GM18870 (cell line): Measurements from ENCODE around the gene B3GALT5.
"Not testable (repeated sequence)": the region's sequence is repeated elsewhere in the genome, so short reads cannot be mapped to it uniquely, and the experiment has no call there.

Experiments used
- ATAC-seq: cut with Tn5 transposase; IDR thresholded peaks from one replicate; pipeline ENCODE4 v1.9.1; 2021; ENCODE audit warnings: moderate library complexity; ENCODE audit not compliant: unreplicated experiment

The B3GALT5 gene

GRCh38 chr21:39688010-39688409, 75.3 kb downstream of the B3GALT5 start:
- ATAC-seq: no peak

DNA sequence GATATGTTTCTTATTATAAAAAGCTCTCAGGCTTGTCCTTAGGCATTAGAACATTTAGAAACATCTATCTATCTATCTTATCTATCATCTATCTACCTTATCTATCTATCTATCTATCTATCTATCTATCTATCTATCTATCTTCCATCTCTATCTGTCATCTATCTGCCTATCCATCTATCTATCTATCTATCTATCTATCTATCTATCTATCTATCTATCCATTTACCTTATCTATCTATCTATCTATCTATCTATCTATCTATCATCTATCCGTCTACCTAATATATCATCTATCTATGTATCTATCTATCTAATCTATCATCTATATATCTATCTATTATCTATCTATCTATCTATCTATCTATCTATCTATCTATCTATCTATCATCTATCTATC, 77.1 kb downstream of the B3GALT5 start:
- not testable (repeated sequence) for ATAC-seq

GRCh38 chr21:39690454-39690853, 77.7 kb downstream of the B3GALT5 start:
- no peak for ATAC-seq

DNA sequence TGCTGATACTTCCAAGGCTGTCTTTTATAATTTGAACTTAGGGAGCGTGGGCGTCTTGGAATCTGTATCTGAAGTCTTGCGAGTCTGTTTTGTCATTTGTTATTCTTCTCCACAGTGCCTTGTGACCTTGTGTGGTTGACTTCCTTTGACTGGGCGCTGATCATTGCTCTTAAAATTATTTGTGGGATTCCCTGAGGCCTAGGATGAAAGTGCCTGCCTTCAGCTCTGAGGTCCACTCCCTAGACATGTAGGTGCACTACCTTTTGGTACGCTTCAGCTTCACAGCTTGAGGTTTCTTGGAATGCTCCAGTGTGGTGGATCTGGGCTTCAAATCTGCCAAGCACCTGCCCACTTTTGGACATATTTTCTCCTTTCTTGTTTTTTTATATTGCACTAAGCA, 82.0 kb downstream of the B3GALT5 start:
- ATAC-seq: no peak

- no peak for ATAC-seq
Measured at GRCh38 chr21:39696196-39696595, 83.5 kb downstream of the B3GALT5 start.

DNA sequence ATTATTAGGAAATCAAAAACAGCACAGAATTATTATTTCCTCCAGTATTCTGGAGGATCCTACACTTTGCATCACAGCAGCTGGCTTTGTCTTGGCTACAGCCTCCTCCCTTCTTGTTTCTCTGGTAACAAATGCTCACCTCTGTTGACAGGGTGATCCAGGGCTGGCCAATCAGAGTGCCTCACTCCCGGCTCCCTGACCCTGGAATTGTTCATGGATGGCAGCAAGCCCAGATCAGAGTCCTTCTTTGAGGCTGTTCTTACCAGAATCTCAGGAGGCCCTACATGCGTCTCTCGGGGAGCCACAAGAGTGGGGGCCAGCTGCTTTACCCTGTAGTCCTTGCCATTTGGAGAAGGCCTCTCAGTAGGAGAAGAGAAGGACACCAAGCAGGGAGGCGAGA, 83.9 kb downstream of the B3GALT5 start:
- no peak for ATAC-seq

- no peak for ATAC-seq
Measured at GRCh38 chr21:39700318-39700717, 87.6 kb downstream of the B3GALT5 start.

DNA sequence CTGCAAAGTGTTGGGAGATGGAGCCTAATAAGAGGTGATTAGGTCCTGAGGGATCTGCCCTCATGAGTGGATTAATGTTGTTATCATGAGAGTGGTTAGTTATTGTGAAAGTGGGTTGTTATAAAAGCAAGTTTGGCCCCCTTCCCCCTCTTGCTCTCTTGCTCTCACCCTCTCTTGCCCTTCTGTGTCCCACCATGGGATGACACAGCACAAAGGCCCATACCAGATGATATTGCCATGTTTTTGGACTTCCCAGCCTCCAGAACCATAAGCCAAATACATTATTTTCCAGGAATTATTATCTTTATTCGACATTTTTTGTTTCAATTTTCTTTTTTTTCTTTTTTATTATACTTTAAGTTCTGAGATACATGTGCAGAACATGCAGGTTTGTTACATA, 90.8 kb downstream of the B3GALT5 start:
- ATAC-seq: no peak

- no peak for ATAC-seq
Measured at GRCh38 chr21:39705849-39706248, 93.1 kb downstream of the B3GALT5 start.

GRCh38 chr21:39707316-39707715, 94.6 kb downstream of the B3GALT5 start:
- no peak for ATAC-seq

GRCh38 chr21:39710866-39711265, 98.1 kb downstream of the B3GALT5 start:
- no peak for ATAC-seq

DNA sequence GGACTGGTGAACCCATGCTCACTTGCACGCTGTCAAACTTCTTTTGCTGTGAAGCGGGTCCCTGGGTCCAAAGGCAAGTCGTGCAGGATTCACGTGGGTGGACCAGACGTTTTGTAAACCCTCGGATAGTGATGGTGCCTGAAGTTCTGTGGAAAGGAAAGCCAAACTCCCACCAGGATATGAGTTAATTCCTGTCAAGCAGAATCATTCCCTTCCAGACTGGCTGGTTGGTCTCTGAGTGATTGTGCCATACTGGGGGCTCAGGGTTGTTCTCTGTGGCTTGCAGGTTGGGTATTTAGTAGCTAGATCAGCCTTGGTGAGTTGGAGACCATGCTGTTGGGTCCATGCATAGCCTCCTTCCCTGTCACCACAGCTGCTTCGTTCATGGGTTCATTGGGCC, 99.5 kb downstream of the B3GALT5 start:
- ATAC-seq: no peak

DNA sequence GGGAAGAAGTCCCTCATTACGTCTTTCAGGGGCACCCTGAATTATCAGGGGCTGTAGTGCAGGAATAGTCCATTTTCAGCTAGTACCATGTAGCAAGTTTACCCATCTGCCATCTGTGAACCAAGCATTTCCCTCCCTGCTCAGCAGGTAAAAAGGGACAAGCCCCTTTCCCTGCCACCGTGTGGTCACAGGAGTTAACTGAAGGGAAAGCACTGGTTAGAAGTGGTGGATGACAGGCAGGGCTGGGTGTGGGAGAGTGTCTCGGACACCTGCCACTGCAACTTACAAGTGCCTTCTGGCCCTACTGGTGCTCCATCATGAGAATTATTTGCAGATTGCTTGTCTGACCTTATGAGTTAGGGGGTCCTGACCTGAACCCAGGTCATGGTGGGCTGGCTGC, 100.2 kb downstream of the B3GALT5 start:
- ATAC-seq: no peak

GRCh38 chr21:39713905-39714304, 101.2 kb downstream of the B3GALT5 start:
- ATAC-seq: no peak

DNA sequence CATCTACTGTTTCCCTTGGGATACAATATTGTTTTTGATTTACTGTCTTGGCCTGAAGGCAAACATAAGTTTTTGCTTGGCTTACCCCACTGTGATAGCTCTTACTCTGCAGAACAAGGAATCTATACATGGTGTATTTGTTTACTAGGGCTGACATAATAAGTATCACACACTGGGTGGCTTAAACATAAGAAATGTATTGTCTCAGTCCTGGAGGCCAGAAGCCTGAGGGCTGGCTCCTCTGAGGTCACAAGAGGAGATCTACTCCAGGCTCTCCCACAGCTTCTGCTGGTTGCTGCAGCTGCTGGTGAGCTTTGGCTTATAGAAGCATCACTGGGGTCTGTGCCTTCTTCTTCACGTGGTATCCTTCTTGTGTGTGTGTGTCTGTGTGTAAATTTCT, 101.6 kb downstream of the B3GALT5 start:
- no peak for ATAC-seq

GRCh38 chr21:39715804-39716397, 103.2 kb downstream of the B3GALT5 start:
- no peak for ATAC-seq

DNA sequence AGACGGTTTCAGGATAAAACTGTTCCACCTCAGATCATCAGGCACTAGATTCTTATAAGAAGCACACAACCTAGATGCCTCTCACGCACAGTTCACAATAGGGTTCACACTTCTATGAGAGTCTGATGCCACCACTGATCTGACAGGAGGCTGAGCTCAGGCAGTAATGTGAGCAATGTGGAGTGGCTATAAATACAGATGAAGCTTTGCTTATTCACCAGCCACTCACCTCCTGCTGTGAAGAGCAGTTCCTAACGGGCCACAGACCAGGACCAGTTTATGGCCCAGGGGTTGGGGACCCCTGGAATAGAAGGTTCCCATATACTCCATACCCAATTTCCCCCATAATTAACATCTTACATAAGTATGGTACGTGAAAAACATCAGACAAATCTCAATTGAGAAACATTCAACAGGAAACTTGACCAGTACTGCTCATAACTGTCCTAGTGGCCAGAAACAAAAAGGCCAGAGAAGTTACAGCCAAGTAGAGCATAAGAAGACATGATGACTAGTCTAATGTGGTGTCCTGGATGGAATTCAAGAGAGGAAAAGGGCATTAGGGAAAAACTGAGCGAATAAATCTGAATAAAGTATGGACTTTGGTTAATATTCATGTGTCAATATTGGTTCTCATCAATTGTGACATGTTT, 107.5 kb downstream of the B3GALT5 start:
- ATAC-seq: no peak

DNA sequence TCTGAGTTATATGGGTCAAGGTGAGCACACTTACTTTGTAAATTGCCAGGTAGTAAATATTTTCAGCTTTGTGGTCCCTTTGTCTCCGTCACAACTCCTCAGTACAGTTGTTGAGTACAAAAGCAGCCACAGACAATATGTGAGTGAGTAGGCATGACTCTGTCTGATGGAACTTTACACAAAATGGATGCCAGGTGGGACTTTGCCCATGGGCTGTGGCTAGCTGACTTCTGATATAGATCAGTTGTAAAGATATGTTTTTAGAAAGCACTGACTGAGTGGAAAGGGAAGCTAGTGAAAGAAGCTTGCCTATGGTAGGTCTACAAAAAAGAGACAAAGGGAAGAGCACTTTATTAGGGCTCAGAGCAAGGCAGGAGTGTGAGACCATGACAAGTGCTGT, 109.1 kb downstream of the B3GALT5 start:
- no peak for ATAC-seq
